Suprapubic skin (tissue), 4 donors: ENCODE data around the gene SRSF2. TPM values are rescaled to one million over a fixed set of nuclear protein-coding genes. Genes with fewer than 3 reads are reported as not detected.

Experiments
- DNase-seq, 2 donors: peaks; one replicate each; pipeline ENCODE4 v3.0.0-alpha.2; 2019; ENCODE audit warnings: low spot score in 2 of 2
- H3K27ac ChIP-seq: fragments of 200-600 bp; sonication (generic); one replicate; pipeline ENCODE4 v1.5.1; 2019
- H3K27me3 ChIP-seq: fragments of 200-600 bp; sonication (generic); one replicate; pipeline ENCODE4 v1.5.1; 2019
- H3K36me3 ChIP-seq: fragments of 200-600 bp; sonication (generic); one replicate; pipeline ENCODE4 v1.5.1; 2019
- H3K4me1 ChIP-seq: fragments of 200-600 bp; sonication (generic); one replicate; pipeline ENCODE4 v1.5.1; 2019
- H3K4me3 ChIP-seq: fragments of 200-600 bp; sonication (generic); one replicate; pipeline ENCODE4 v1.5.1; 2019; ENCODE audit warnings: mild to moderate bottlenecking
- H3K9me3 ChIP-seq: fragments of 200-600 bp; sonication (generic); one replicate; pipeline ENCODE4 v1.5.1; 2019
- EP300 ChIP-seq: sonication (generic); formaldehyde crosslinking; IDR thresholded peaks from one replicate; pipeline ENCODE4 v1.6.1; 2017; ENCODE audit warnings: antibody characterized with exemption
- POLR2A ChIP-seq, 2 donors: fragments of 450-650 bp; IDR thresholded peaks; one replicate each; pipeline ENCODE4 v1.6.1; 2017; ENCODE audit warnings: antibody characterized with exemption in 2 of 2, mild to moderate bottlenecking in 2 of 2, moderate library complexity in 2 of 2
- POLR2AphosphoS5 ChIP-seq, 3 donors: sonication (generic); formaldehyde crosslinking; IDR thresholded peaks; one replicate each; pipeline ENCODE4 v1.6.1; 2017; ENCODE audit warnings: antibody characterized with exemption in 3 of 3
- WGBS: methylation state at CpG from one replicate; pipeline ENCODE4 v1.1.5; 2018; 5-methylcytosine and 5-hydroxymethylcytosine counted together
- total RNA-seq, 4 donors: library from RNA; depleted of rRNA; stranded (reverse); fragments of >200 nt; gene quantifications; one replicate each; pipeline ENCODE4 v1.1.0, GENCODE V29; 2016
- TF ChIP-seq, protein P1 (sequence below), 2 donors: fragments of 200-600 bp in 1 of 2; fragments of 450-650 bp in 1 of 2; sonication (generic) in 1 of 2; IDR thresholded peaks; one replicate each; pipeline ENCODE4 v1.5.1; 2016 to 2019; ENCODE audit warnings: antibody characterized with exemption in 2 of 2, mild to moderate bottlenecking in 1 of 2, moderate library complexity in 1 of 2

SRSF2 gene
- total RNA-seq, 4 donors from 2014 or later: 170 to 253 (median 186) TPM

- Histone ChIP-seq H3K9me3 (no peaks in the 10 kb centered on the region), H3K4me1 (peaks cover 45% of the 10 kb centered on the region), H3K27me3 (no peaks in the 10 kb centered on the region), H3K27ac (peak overlapping the region; percentile 92), H3K4me3 (peak overlapping the region; percentile 7), H3K36me3 (peaks cover 10% of the 10 kb centered on the region)
- no peak for DNase-seq
- TF ChIP-seq, protein P1, sequence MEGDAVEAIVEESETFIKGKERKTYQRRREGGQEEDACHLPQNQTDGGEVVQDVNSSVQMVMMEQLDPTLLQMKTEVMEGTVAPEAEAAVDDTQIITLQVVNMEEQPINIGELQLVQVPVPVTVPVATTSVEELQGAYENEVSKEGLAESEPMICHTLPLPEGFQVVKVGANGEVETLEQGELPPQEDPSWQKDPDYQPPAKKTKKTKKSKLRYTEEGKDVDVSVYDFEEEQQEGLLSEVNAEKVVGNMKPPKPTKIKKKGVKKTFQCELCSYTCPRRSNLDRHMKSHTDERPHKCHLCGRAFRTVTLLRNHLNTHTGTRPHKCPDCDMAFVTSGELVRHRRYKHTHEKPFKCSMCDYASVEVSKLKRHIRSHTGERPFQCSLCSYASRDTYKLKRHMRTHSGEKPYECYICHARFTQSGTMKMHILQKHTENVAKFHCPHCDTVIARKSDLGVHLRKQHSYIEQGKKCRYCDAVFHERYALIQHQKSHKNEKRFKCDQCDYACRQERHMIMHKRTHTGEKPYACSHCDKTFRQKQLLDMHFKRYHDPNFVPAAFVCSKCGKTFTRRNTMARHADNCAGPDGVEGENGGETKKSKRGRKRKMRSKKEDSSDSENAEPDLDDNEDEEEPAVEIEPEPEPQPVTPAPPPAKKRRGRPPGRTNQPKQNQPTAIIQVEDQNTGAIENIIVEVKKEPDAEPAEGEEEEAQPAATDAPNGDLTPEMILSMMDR (IDR thresholded peaks at IDR 0.05): no peak
- no peak for TF ChIP-seq EP300
- no peak for TF ChIP-seq POLR2AphosphoS5 (IDR thresholded peaks at IDR 0.05)
- TF ChIP-seq POLR2A (IDR thresholded peaks at IDR 0.05): no peak
- WGBS: 61% methylated on average over 11 of the region's 11 CpGs
Measured at GRCh38 chr17:76688165-76688622, 48.9 kb downstream of the SRSF2 start.

- Histone ChIP-seq H3K4me3 (peak overlapping the region; percentile 7), H3K36me3 (peaks cover 10% of the 10 kb centered on the region), H3K27me3 (no peaks in the 10 kb centered on the region), H3K4me1 (peaks cover 51% of the 10 kb centered on the region), H3K9me3 (no peaks in the 10 kb centered on the region), H3K27ac (peak overlapping the region; percentile 92)
- 76% methylated on average over 26 of the region's 26 CpGs for WGBS
- TF ChIP-seq EP300: no peak
- TF ChIP-seq, protein P1 (IDR thresholded peaks at IDR 0.05): no peak
- TF ChIP-seq POLR2A (IDR thresholded peaks at IDR 0.05): no peak
- no peak for DNase-seq
Measured at GRCh38 chr17:76687298-76688164, 49.6 kb downstream of the SRSF2 start.

- Histone ChIP-seq H3K36me3 (peaks cover 10% of the 10 kb centered on the region), H3K9me3 (no peaks in the 10 kb centered on the region), H3K4me3 (no peak overlapping the region), H3K4me1 (peaks cover 60% of the 10 kb centered on the region), H3K27ac (peak overlapping the region; percentile 92), H3K27me3 (no peaks in the 10 kb centered on the region)
- TF ChIP-seq EP300 (no peak), POLR2AphosphoS5 (IDR thresholded peaks at IDR 0.05) (no peak), POLR2A (IDR thresholded peaks at IDR 0.05) (no peak)
- TF ChIP-seq, protein P1 (IDR thresholded peaks at IDR 0.05): no peak
- DNase-seq: no peak
- WGBS: 62% methylated on average over 15 of the region's 15 CpGs
Measured at GRCh38 chr17:76686538-76687297, 50.4 kb downstream of the SRSF2 start.

GRCh38 chr17:76685846-76686245, 51.3 kb downstream of the SRSF2 start:
- H3K27ac ChIP-seq: no peak overlapping the region
- DNase-seq: no peak
- H3K36me3 ChIP-seq: peaks cover 11% of the 10 kb centered on the region
- H3K4me1 ChIP-seq: peaks cover 63% of the 10 kb centered on the region
- WGBS: 86% methylated on average over 8 of the region's 8 CpGs
- H3K4me3 ChIP-seq: no peak overlapping the region
- TF ChIP-seq EP300: no peak
- TF ChIP-seq POLR2AphosphoS5 (IDR thresholded peaks at IDR 0.05): no peak
- no peak for TF ChIP-seq POLR2A (IDR thresholded peaks at IDR 0.05)
- TF ChIP-seq, protein P1 (IDR thresholded peaks at IDR 0.05): no peak
- H3K27me3 ChIP-seq: no peaks in the 10 kb centered on the region
- no peaks in the 10 kb centered on the region for H3K9me3 ChIP-seq

DNA sequence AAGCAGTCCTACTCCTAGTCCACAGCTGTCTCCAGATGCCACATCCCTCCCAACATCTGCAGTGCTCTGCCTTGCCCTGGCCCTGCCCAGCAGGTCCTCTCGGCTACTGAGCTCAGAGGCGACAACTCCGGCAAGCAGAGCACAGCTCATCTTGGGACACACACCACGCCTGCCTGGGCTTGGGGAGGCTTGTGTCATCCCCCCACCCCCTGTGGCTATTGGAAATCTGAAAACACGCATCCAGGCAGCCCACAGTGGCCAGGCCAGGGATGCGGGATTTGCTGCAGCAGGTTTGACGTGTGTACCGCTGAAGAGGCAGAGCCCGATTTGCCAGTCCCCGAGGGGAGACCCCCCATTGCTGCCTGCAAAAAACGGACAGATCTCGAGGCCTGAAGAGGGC, 51.8 kb downstream of the SRSF2 start:
- DNase-seq: no peak
- Histone ChIP-seq H3K27me3 (no peaks in the 10 kb centered on the region), H3K4me3 (no peak overlapping the region), H3K4me1 (peaks cover 63% of the 10 kb centered on the region), H3K36me3 (peaks cover 16% of the 10 kb centered on the region), H3K9me3 (no peaks in the 10 kb centered on the region), H3K27ac (no peak overlapping the region)
- WGBS: 74% methylated on average over 12 of the region's 12 CpGs
- TF ChIP-seq POLR2AphosphoS5 (IDR thresholded peaks at IDR 0.05) (no peak), EP300 (no peak), POLR2A (IDR thresholded peaks at IDR 0.05) (no peak)
- TF ChIP-seq, protein P1 (IDR thresholded peaks at IDR 0.05): no peak
